Loucy (cell line): Measurements from ENCODE around the gene NELFB.
A peak's percentile ranks its signal among the peaks of the same experiment; 100 is the strongest.

Experiments used
- H2AFZ ChIP-seq: fragments of 200-600 bp; sonication (generic); 2 replicates; pipeline ENCODE4 v1.6.0; 2016; ENCODE audit warnings: antibody characterized with exemption, mild to moderate bottlenecking, low read length, moderate library complexity
- H3F3A ChIP-seq: fragments of 200-600 bp; 2 replicates; pipeline ENCODE4 v1.6.0; 2016; ENCODE audit warnings: antibody characterized with exemption, low read depth, mild to moderate bottlenecking
- H3K27me3 ChIP-seq: fragments of 200-600 bp; sonication (generic); 2 replicates; pipeline ENCODE4 v1.6.1; 2014; ENCODE audit warnings: low read length, mild to moderate bottlenecking; ENCODE audit not compliant: insufficient read depth, poor library complexity, severe bottlenecking
- H3K36me3 ChIP-seq: fragments of 200-600 bp; sonication (generic); 2 replicates; pipeline ENCODE4 v1.6.1; 2016; ENCODE audit warnings: low read length; ENCODE audit not compliant: insufficient read depth
- H3K4me1 ChIP-seq: fragments of 200-600 bp; sonication (generic); 2 replicates; pipeline ENCODE4 v1.5.1; 2014; ENCODE audit warnings: low read length, mild to moderate bottlenecking; ENCODE audit not compliant: insufficient read depth, poor library complexity, severe bottlenecking
- H3K4me2 ChIP-seq: fragments of 200-600 bp; sonication (generic); 2 replicates; pipeline ENCODE4 v1.6.0; 2014; ENCODE audit warnings: antibody characterized with exemption, low read length, low read depth, mild to moderate bottlenecking; ENCODE audit not compliant: poor library complexity, severe bottlenecking
- H3K4me3 ChIP-seq: fragments of 200-600 bp; sonication (generic); 2 replicates; pipeline ENCODE4 v1.5.1; 2014; ENCODE audit warnings: low read length, mild to moderate bottlenecking, mixed read lengths; ENCODE audit not compliant: poor library complexity, severe bottlenecking
- H3K79me2 ChIP-seq: fragments of 200-600 bp; sonication (generic); 2 replicates; pipeline ENCODE4 v1.6.1; 2014; ENCODE audit warnings: low read length; ENCODE audit not compliant: insufficient read depth
- H3K9ac ChIP-seq: fragments of 200-600 bp; sonication (generic); 2 replicates; pipeline ENCODE4 v1.6.0; 2014; ENCODE audit warnings: mild to moderate bottlenecking, low read depth, low read length, moderate library complexity; ENCODE audit not compliant: poor library complexity, severe bottlenecking
- H3K9me2 ChIP-seq: fragments of 200-600 bp; sonication (generic); replicated peaks from 2 replicates; pipeline ENCODE4 v1.6.1; 2016; ENCODE audit warnings: low read depth, low read length, mixed read lengths
- H3K9me3 ChIP-seq: fragments of 200-600 bp; sonication (generic); 2 replicates; pipeline ENCODE4 v1.6.1; 2014; ENCODE audit warnings: mild to moderate bottlenecking, antibody characterized with exemption, low read length, low read depth; ENCODE audit not compliant: insufficient read depth
- H4K20me1 ChIP-seq: fragments of 200-600 bp; sonication (generic); 2 replicates; pipeline ENCODE4 v1.6.0; 2014; ENCODE audit warnings: antibody characterized with exemption, low read length, mild to moderate bottlenecking; ENCODE audit not compliant: insufficient read depth, poor library complexity, severe bottlenecking
- CTCF ChIP-seq: fragments of 200-600 bp; sonication (generic); conservative IDR thresholded peaks from 2 replicates; pipeline ENCODE4 v1.5.1; 2014; ENCODE audit warnings: mild to moderate bottlenecking, antibody characterized with exemption, low read length
- EZH2phosphoT487 ChIP-seq: fragments of 200-600 bp; IDR thresholded peaks from 2 replicates; pipeline ENCODE4 v1.6.1; 2018; ENCODE audit warnings: antibody characterized with exemption, mild to moderate bottlenecking, moderate library complexity, borderline replicate concordance

NELFB gene

GRCh38 chr9:137319739-137320551 is 64.8 kb downstream of the NELFB start:
- Histone ChIP-seq H2AFZ (peak overlapping the region; percentile 43; the same call in 1 of the 2 replicates), H3F3A (no peaks in the 10 kb centered on the region), H3K4me2 (peak overlapping the region; percentile 58), H4K20me1 (no peaks in the 10 kb centered on the region), H3K4me1 (peaks cover 21% of the 10 kb centered on the region), H3K9me2 (no peaks in the 10 kb centered on the region), H3K79me2 (no peaks in the 10 kb centered on the region), H3K36me3 (no peaks in the 10 kb centered on the region), H3K9ac (peak overlapping the region; percentile 62), H3K4me3 (peak overlapping the region; percentile 14), H3K9me3 (no peaks in the 10 kb centered on the region), H3K27me3 (no peaks in the 10 kb centered on the region)
- TF ChIP-seq EZH2phosphoT487 (no peak), CTCF (no peak)

- no peaks in the 10 kb centered on the region for H3F3A ChIP-seq
Measured at GRCh38 chr9:137320555-137321384, 65.6 kb downstream of the NELFB start.

More at GRCh38 chr9:137320555-137321384, 65.6 kb downstream of the NELFB start:
- peak overlapping the region; percentile 43; the same call in 1 of the 2 replicates for H2AFZ ChIP-seq
- peak overlapping the region; percentile 14 for H3K4me3 ChIP-seq
- H3K9me2 ChIP-seq = no peaks in the 10 kb centered on the region
- H3K9me3 ChIP-seq = no peaks in the 10 kb centered on the region
- TF ChIP-seq CTCF (no peak), EZH2phosphoT487 (no peak)
- H3K9ac ChIP-seq = peak overlapping the region; percentile 62
- H3K27me3 ChIP-seq = no peaks in the 10 kb centered on the region
- no peaks in the 10 kb centered on the region for H4K20me1 ChIP-seq
- H3K36me3 ChIP-seq = no peaks in the 10 kb centered on the region
- peaks cover 21% of the 10 kb centered on the region for H3K4me1 ChIP-seq
- H3K79me2 ChIP-seq = no peaks in the 10 kb centered on the region
- H3K4me2 ChIP-seq = peak overlapping the region; percentile 58
